K562 (cell line): Measurements from ENCODE around the gene MEIS2. TPM values are rescaled to one million over a fixed set of nuclear protein-coding genes. Genes with fewer than 3 reads are reported as not detected.
A peak's percentile ranks its signal among the peaks of the same experiment; 100 is the strongest.

Experiments used
- ATAC-seq: fragments of 200-7000 bp; cut with Tn5 transposase; 3 replicates; pipeline ENCODE4 v1.9.1; 2020; ENCODE audit warnings: moderate library complexity
- BruUV-seq: library from RNA; stranded (reverse); fragments of 400-500 nt; replicated peaks from 2 replicates; lab custom pipeline; 2021; lab: Mats Ljungman, UMichigan
- CTCF ChIA-PET: fragments of 300-600 bp; formaldehyde crosslinking; extraction: SDS; loops from one replicate; lab custom pipeline; 2021; ENCODE audit warnings: low intra/inter-chr PET ratio; lab: Yijun Ruan, JAX
- POLR2A ChIA-PET: fragments of 300-600, 350-650 bp; sonication (Branson Sonifier 250); formaldehyde crosslinking; extraction: SDS; loops from one replicate; lab custom pipeline; 2021; ENCODE audit warnings: antibody characterized with exemption, inconsistent platforms; lab: Yijun Ruan, JAX
- DNase-seq, 4 experiments: peaks; one replicate each; pipeline versions ENCODE4 v3.0.0 to v3.0.0-alpha.2; 2011 to 2018; ENCODE audit warnings: low spot score in 3 of 4, mixed read lengths in 3 of 4; ENCODE audit errors: extremely low read depth in 1 of 4
- FAIRE-seq: peaks from 2 replicates; lab custom pipeline; 2011; peaks lifted over from hg19 to GRCh38; lab: Jason Lieb, UNC
- H2AFZ ChIP-seq: 2 replicates; pipeline ENCODE4 v1.6.0; 2011; ENCODE audit warnings: low read depth, low read length, control low read depth, inconsistent platforms
- H3K27ac ChIP-seq: fragments of 200-600 bp; 3 replicates; pipeline ENCODE4 v1.8.0; 2011; ENCODE audit warnings: low read depth, mild to moderate bottlenecking, control low read depth, inconsistent platforms, low read length, moderate library complexity, mixed read lengths; ENCODE audit errors: extremely low read depth
- H3K27me3 ChIP-seq, 2 experiments: fragments of 300-600 bp in 1 of 2; 2 replicates in 1 of 2; 3 replicates in 1 of 2; pipeline versions ENCODE4 v1.6.0 to v1.8.0; 2011; ENCODE audit warnings: inconsistent platforms in 2 of 2, low read length in 2 of 2, mild to moderate bottlenecking in 1 of 2, mixed read lengths in 1 of 2, moderate library complexity in 1 of 2; ENCODE audit not compliant: control insufficient read depth in 2 of 2, insufficient read depth in 2 of 2
- H3K36me3 ChIP-seq: fragments of 300-600 bp; 3 replicates; pipeline ENCODE4 v1.8.0; 2011; ENCODE audit warnings: mild to moderate bottlenecking, low read length, inconsistent platforms; ENCODE audit not compliant: control insufficient read depth, insufficient read depth
- H3K4me1 ChIP-seq, 2 experiments: fragments of 200-600 bp in 1 of 2; replicated peaks in 1 of 2; 2 replicates in 1 of 2; 3 replicates in 1 of 2; pipeline versions ENCODE4 v1.5.1 to v1.8.0; 2011; ENCODE audit warnings: inconsistent platforms in 2 of 2, low read length in 2 of 2, mild to moderate bottlenecking in 1 of 2, mixed read lengths in 1 of 2, moderate library complexity in 1 of 2; ENCODE audit not compliant: control insufficient read depth in 2 of 2, insufficient read depth in 2 of 2
- H3K4me2 ChIP-seq: 2 replicates; pipeline ENCODE4 v1.6.1; 2011; ENCODE audit warnings: low read length, control low read depth, inconsistent platforms, mixed read lengths; ENCODE audit not compliant: insufficient read depth
- H3K4me3 ChIP-seq: fragments of 200-600 bp; sonication (generic), shearing (Covaris generic); 2 replicates; pipeline ENCODE4 v1.5.1; 2016; ENCODE audit warnings: control low read depth, inconsistent platforms
- H3K79me2 ChIP-seq: fragments of 200-600 bp; 3 replicates; pipeline ENCODE4 v1.8.0; 2011; ENCODE audit warnings: low read length, inconsistent platforms; ENCODE audit not compliant: control insufficient read depth, insufficient read depth
- H3K9ac ChIP-seq, 2 experiments: 2 replicates each; pipeline versions ENCODE4 v1.6.0 to v1.6.1; 2011; ENCODE audit warnings: low read depth in 2 of 2, low read length in 2 of 2, control low read depth in 1 of 2, inconsistent platforms in 1 of 2, mild to moderate bottlenecking in 1 of 2, mixed read lengths in 1 of 2; ENCODE audit not compliant: insufficient read depth in 1 of 2
- H3K9me1 ChIP-seq: one replicate; pipeline ENCODE4 v1.6.0; 2011; ENCODE audit warnings: inconsistent platforms, mild to moderate bottlenecking, low read length, moderate library complexity; ENCODE audit not compliant: control insufficient read depth, insufficient read depth
- H3K9me3 ChIP-seq: replicated peaks from 2 replicates; pipeline ENCODE4 v1.5.1; 2011; ENCODE audit warnings: low read depth, low read length, inconsistent platforms; ENCODE audit not compliant: control insufficient read depth, insufficient read depth
- H4K20me1 ChIP-seq: replicated peaks from 2 replicates; pipeline ENCODE4 v1.6.1; 2011; ENCODE audit warnings: low read length, inconsistent platforms, mixed read lengths; ENCODE audit not compliant: control insufficient read depth, insufficient read depth
- BDP1 ChIP-seq: IDR thresholded peaks from 3 replicates; pipeline ENCODE4 v1.6.1; 2011; ENCODE audit not compliant: insufficient read length, insufficient read depth
- CEBPB ChIP-seq: fragments of 450-650 bp; IDR thresholded peaks from 2 replicates; pipeline ENCODE4 v1.6.1; 2016; ENCODE audit warnings: missing genetic modification characterization, missing compliant biosample characterization
- HDAC2 ChIP-seq: fragments of 450-650 bp; IDR thresholded peaks from 2 replicates; pipeline ENCODE4 v1.6.1; 2016; ENCODE audit warnings: mild to moderate bottlenecking
- MAFG ChIP-seq: fragments of 450-650 bp; conservative IDR thresholded peaks from 2 replicates; pipeline ENCODE4 v1.6.1; 2016; ENCODE audit warnings: missing genetic modification characterization, missing compliant biosample characterization
- MCM7 ChIP-seq, 2 experiments: fragments of 450-650 bp; IDR thresholded peaks; 2 replicates each; pipeline ENCODE4 v1.6.1; 2016 to 2018
- NR4A1 ChIP-seq, 2 experiments: fragments of 250-450 bp in 1 of 2; fragments of 450-650 bp in 1 of 2; sonication (Bioruptor Pico) in 1 of 2; IDR thresholded peaks; 2 replicates each; pipeline versions ENCODE4 v1.4.0 to v1.6.1; 2016 to 2020; ENCODE audit warnings: mild to moderate bottlenecking in 2 of 2, missing compliant biosample characterization in 1 of 2, missing genetic modification characterization in 1 of 2, moderate library complexity in 1 of 2
- SNIP1 ChIP-seq: fragments of 450-650 bp; IDR thresholded peaks from 2 replicates; pipeline ENCODE4 v1.7.1; 2017; ENCODE audit warnings: low read depth, mild to moderate bottlenecking
- TRIM24 ChIP-seq, 2 experiments: fragments of 450-650 bp; IDR thresholded peaks; 2 replicates each; pipeline ENCODE4 v1.6.1; 2016
- XRCC3 ChIP-seq: fragments of 450-650 bp; IDR thresholded peaks from 2 replicates; pipeline ENCODE4 v1.6.1; 2017; ENCODE audit warnings: mild to moderate bottlenecking, moderate library complexity
- ZNF561 ChIP-seq: fragments of 450-650 bp; formaldehyde crosslinking; conservative IDR thresholded peaks from 2 replicates; pipeline ENCODE4 v1.4.0; 2020; ENCODE audit warnings: mild to moderate bottlenecking, moderate library complexity
- ZNF717 ChIP-seq: fragments of 250-450 bp; sonication (Bioruptor Pico); IDR thresholded peaks from 2 replicates; pipeline ENCODE4 v1.5.0; 2021
- WGBS: fragments of 100-300 bp; shearing (Covaris generic); methylation state at CpG from one replicate; pipeline ENCODE4 v1.1.6; 2016; ENCODE audit warnings: low coverage, mixed read lengths; ENCODE audit not compliant: insufficient coverage; ENCODE audit errors: missing lambda C conversion rate; 5-methylcytosine and 5-hydroxymethylcytosine counted together
- in situ Hi-C: fragments of 300-500 bp; cut with MboI; formaldehyde crosslinking; loops from 4 replicates; pipeline ENCODE4 v1.15.0; 2018; ENCODE audit warnings: inconsistent platforms, mixed read lengths
- intact Hi-C: fragments of 100-400 bp; cut with micrococcal nuclease; formaldehyde crosslinking; loops from 2 replicates; pipeline ENCODE4 v1.14.2; 2022
- polyA plus RNA-seq, 8 experiments: library from polyadenylated mRNA; depleted of rRNA in 4 of 8; stranded (reverse) in 5 of 8; unstranded in 3 of 8; fragments of >200 nt; fragmentation: Nextera tagmentation in 2 of 8; fragmentation: Illumina TruSeq in 1 of 8; extraction: Ambion mirVana in 2 of 8; extraction: Trizol in 1 of 8; gene quantifications; 2 replicates each; pipeline versions ENCODE4 v1.2.1 to v1.2.3, GENCODE V29; 2011 to 2014; ENCODE audit warnings: inconsistent platforms in 1 of 8, missing spikeins in 1 of 8
- total RNA-seq, 7 experiments: library from RNA; depleted of rRNA in 6 of 7; stranded (reverse); fragments of >200 nt in 6 of 7; fragmentation: Illumina TruSeq in 2 of 7; extraction: Trizol in 2 of 7; gene quantifications; 2 replicates each; pipeline versions ENCODE4 v1.2.1 to v1.2.3, GENCODE V29; 2011 to 2021; ENCODE audit warnings: low replicate concordance in 1 of 7
- TF ChIP-seq, protein P1 (sequence below): fragments of 450-650 bp; IDR thresholded peaks from 2 replicates; pipeline ENCODE4 v1.6.1; 2016
- TF ChIP-seq, protein P2 (sequence below), 2 experiments: fragments of 450-650 bp; conservative IDR thresholded peaks; 2 replicates each; pipeline ENCODE4 v1.6.1; 2017; ENCODE audit warnings: mild to moderate bottlenecking in 2 of 2, moderate library complexity in 2 of 2

MEIS2 gene
- total and polyA plus RNA-seq, 9 of the 15 experiments (the other 6 are each of a cell fraction or from before 2014, with no cell fraction given), result 7.5 to 64.2 (median 22.3) TPM

DNA sequence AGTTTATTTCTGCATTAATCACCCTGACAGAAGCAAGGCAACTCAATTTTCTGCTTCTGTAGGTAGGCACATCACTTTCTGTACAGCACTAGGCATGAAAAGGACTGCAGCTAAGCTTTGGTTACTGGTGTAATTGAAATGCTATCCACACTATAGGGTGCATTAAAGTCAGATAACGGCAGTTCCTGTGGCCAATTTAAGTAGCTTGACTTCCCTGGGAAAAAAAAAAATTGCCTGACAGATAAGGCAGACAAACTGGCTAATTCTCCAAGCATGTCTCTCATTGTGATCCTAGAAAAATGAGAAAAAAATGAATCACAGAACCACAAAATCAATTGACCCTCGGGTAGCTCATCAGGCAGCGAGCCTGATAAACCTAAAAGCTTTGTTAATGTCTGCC is 151.4 kb downstream of the MEIS2 start:
- CTCF ChIA-PET, result no interaction called here
- H3K9me1 ChIP-seq, result no peaks in the 10 kb centered on the region

GRCh38 chr15:36947035-36947719 is 153.2 kb downstream of the MEIS2 start:
- H3K9me1 ChIP-seq, result no peaks in the 10 kb centered on the region
- in situ Hi-C loops, result no loop called here
- no peak overlapping the region for H3K9ac ChIP-seq
- no peak overlapping the region for H3K4me2 ChIP-seq
- H3K4me1 ChIP-seq, result peaks cover 0 to 24% of the 10 kb centered on the region in 2 experiments; a peak in 3 of 5 replicates
- no peak for FAIRE-seq
- ChIA-PET CTCF (no interaction called here), POLR2A (interaction anchor here (0.9 to 1.7 kb wide), 2 partner anchors 13 to 18 kb away, joined by 4 to 6 read pairs; no protein-coding TSS in a partner anchor)
- intact Hi-C loops, result loop anchor here (10.0 kb wide), 1 partner anchor 158 kb away; the partner anchor contains the start of gene MEIS2
- no peak for DNase-seq
- no peak overlapping the region for H3K27ac ChIP-seq
- H2AFZ ChIP-seq, result no peak overlapping the region
- no TSS peak for BruUV-seq
- no peaks in the 10 kb centered on the region for H3K9me3 ChIP-seq
- ATAC-seq, result no peak
- H3K36me3 ChIP-seq, result peaks cover 30% of the 10 kb centered on the region
- H3K27me3 ChIP-seq, result no peaks in the 10 kb centered on the region
- WGBS, result 87% methylated on average over 4 of the region's 4 CpGs
- H4K20me1 ChIP-seq, result no peaks in the 10 kb centered on the region
- no peak overlapping the region for H3K4me3 ChIP-seq
- no peaks in the 10 kb centered on the region for H3K79me2 ChIP-seq
- TF ChIP-seq CEBPB (tag), result peak; percentile 65
- TF ChIP-seq, protein P1, sequence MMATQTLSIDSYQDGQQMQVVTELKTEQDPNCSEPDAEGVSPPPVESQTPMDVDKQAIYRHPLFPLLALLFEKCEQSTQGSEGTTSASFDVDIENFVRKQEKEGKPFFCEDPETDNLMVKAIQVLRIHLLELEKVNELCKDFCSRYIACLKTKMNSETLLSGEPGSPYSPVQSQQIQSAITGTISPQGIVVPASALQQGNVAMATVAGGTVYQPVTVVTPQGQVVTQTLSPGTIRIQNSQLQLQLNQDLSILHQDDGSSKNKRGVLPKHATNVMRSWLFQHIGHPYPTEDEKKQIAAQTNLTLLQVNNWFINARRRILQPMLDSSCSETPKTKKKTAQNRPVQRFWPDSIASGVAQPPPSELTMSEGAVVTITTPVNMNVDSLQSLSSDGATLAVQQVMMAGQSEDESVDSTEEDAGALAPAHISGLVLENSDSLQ, result peak; percentile 16; the same call in 1 of the 2 replicates
- 0 out of 2 replicates have a peak, but pooled peaks have one; percentile 23 for TF ChIP-seq MAFG (tag)
- TF ChIP-seq SNIP1, result no peak
- no peak for TF ChIP-seq BDP1
- TF ChIP-seq, protein P2, sequence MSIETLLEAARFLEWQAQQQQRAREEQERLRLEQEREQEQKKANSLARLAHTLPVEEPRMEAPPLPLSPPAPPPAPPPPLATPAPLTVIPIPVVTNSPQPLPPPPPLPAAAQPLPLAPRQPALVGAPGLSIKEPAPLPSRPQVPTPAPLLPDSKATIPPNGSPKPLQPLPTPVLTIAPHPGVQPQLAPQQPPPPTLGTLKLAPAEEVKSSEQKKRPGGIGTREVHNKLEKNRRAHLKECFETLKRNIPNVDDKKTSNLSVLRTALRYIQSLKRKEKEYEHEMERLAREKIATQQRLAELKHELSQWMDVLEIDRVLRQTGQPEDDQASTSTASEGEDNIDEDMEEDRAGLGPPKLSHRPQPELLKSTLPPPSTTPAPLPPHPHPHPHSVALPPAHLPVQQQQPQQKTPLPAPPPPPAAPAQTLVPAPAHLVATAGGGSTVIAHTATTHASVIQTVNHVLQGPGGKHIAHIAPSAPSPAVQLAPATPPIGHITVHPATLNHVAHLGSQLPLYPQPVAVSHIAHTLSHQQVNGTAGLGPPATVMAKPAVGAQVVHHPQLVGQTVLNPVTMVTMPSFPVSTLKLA (conservative IDR thresholded peaks at IDR 0.05), result no peak
- TF ChIP-seq TRIM24 (IDR thresholded peaks at IDR 0.05), result no peak
- no peak for TF ChIP-seq ZNF561 (CRISPR knock-in tag)
- TF ChIP-seq NR4A1 (CRISPR knock-in tag; IDR thresholded peaks at IDR 0.05), result no peak
- TF ChIP-seq NR4A1 (tag; IDR thresholded peaks at IDR 0.05), result no peak
- no peak for TF ChIP-seq HDAC2
- TF ChIP-seq MCM7 (IDR thresholded peaks at IDR 0.05), result no peak

More for the DNA sequence above, 151.4 kb downstream of the MEIS2 start:
- H3K9ac ChIP-seq, result no peak overlapping the region
- no peaks in the 10 kb centered on the region for H3K79me2 ChIP-seq
- no peaks in the 10 kb centered on the region for H4K20me1 ChIP-seq
- H2AFZ ChIP-seq, result no peak overlapping the region
- TF ChIP-seq XRCC3 (no peak), ZNF717 (no peak)
- TF ChIP-seq, all 486 proteins: peak for 0
- no TSS peak for BruUV-seq
- 67% methylated on average over 3 of the region's 3 CpGs for WGBS
- no peak overlapping the region for H3K27ac ChIP-seq
- DNase-seq (no peak), ATAC-seq (no peak), FAIRE-seq (no peak)
- POLR2A ChIA-PET, result interaction anchor here (0.7 to 0.9 kb wide), 2 partner anchors 11 to 40 kb away, joined by 3 to 4 read pairs; no protein-coding TSS in a partner anchor
- H3K4me2 ChIP-seq, result no peak overlapping the region
- no peaks in the 10 kb centered on the region for H3K9me3 ChIP-seq
- H3K36me3 ChIP-seq, result peaks cover 24% of the 10 kb centered on the region
- intact Hi-C loops (loop anchor here (10.0 kb wide), 1 partner anchor 156 kb away; the partner anchor contains the start of gene MEIS2), in situ Hi-C loops (no loop called here)
- no peak overlapping the region for H3K4me3 ChIP-seq
- H3K27me3 ChIP-seq, result no peaks in the 10 kb centered on the region
- H3K4me1 ChIP-seq, result peaks cover 0 to 31% of the 10 kb centered on the region in 2 experiments; a peak in 3 of 5 replicates
